Right lobe of liver (tissue), 4 donors: Measurements from ENCODE around the gene SCN7A.

Source experiments
- POLR2A ChIP-seq: fragments of 450-650 bp; IDR thresholded peaks from one replicate; pipeline ENCODE4 v1.6.1; 2017; ENCODE audit warnings: antibody characterized with exemption, mild to moderate bottlenecking
- TF ChIP-seq, protein P1 (sequence below), 4 donors: fragments of 200-600 bp in 3 of 4; fragments of 450-650 bp in 1 of 4; IDR thresholded peaks; one replicate each; pipeline versions ENCODE4 v1.5.1 to v1.8.0; 2016 to 2022; ENCODE audit warnings: antibody characterized with exemption in 4 of 4, mild to moderate bottlenecking in 2 of 4
- donor health status: DM: no; HTN: no; CAD: no.
- donor health status: DM: no; HTN: no; CAD: no.
- donor health status: DM: no; HTN: yes; CAD: no.

DNA sequence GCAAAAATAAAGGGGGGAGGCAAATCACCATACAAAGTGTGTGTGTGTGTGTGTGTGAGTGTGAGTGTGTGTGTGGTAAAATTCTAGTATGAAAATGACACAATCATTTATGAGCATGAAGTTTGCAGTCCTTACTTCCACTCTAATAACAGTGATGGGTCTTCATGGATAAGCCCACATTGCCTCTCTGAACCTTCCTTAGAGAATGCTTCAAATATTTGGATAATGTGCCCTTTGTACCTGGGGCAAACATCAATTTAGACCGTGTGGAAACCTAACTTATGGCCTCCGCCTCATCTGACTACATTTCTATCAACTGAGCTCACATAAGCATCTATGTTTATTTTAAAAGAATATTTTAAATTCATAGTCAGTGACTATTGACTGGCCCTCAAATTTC lies 122.0 kb downstream of the SCN7A start:
- TF ChIP-seq, protein P1, sequence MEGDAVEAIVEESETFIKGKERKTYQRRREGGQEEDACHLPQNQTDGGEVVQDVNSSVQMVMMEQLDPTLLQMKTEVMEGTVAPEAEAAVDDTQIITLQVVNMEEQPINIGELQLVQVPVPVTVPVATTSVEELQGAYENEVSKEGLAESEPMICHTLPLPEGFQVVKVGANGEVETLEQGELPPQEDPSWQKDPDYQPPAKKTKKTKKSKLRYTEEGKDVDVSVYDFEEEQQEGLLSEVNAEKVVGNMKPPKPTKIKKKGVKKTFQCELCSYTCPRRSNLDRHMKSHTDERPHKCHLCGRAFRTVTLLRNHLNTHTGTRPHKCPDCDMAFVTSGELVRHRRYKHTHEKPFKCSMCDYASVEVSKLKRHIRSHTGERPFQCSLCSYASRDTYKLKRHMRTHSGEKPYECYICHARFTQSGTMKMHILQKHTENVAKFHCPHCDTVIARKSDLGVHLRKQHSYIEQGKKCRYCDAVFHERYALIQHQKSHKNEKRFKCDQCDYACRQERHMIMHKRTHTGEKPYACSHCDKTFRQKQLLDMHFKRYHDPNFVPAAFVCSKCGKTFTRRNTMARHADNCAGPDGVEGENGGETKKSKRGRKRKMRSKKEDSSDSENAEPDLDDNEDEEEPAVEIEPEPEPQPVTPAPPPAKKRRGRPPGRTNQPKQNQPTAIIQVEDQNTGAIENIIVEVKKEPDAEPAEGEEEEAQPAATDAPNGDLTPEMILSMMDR (IDR thresholded peaks at IDR 0.05): no peak
- no peak for TF ChIP-seq POLR2A
